Gastrocnemius medialis (tissue), 4 donors: Measurements from ENCODE around the gene ANKRD9.

Experiments used
- CTCF ChIP-seq, 5 experiments: fragments of 450-650 bp in 3 of 5; fragments of 200-600 bp in 2 of 5; sonication (generic) in 2 of 5; IDR thresholded peaks in 4 of 5; conservative IDR thresholded peaks in 1 of 5; 1 replicate in 4 of 5; 2 replicates in 1 of 5; pipeline ENCODE4 v1.5.1; 2016 to 2019; ENCODE audit warnings: antibody characterized with exemption in 5 of 5, mild to moderate bottlenecking in 3 of 5, moderate library complexity in 3 of 5
- POLR2A ChIP-seq, 2 donors: fragments of 450-650 bp; IDR thresholded peaks; one replicate each; pipeline ENCODE4 v1.6.1; 2017; ENCODE audit warnings: antibody characterized with exemption in 2 of 2, mild to moderate bottlenecking in 2 of 2, moderate library complexity in 2 of 2

GRCh38 chr14:102532204-102532658, 22.7 kb upstream of the ANKRD9 start:
- no peak for TF ChIP-seq CTCF (IDR thresholded peaks at IDR 0.05 in 4 of 5, conservative IDR thresholded peaks at IDR 0.05 in 1 of 5)
- TF ChIP-seq POLR2A (IDR thresholded peaks at IDR 0.05), result no peak
